Renal pelvis (tissue), 4 donors: ENCODE data around the gene SEC62. TPM values are rescaled to one million over a fixed set of nuclear protein-coding genes. Genes with fewer than 3 reads are reported as not detected.

Experiments
- DNase-seq: peaks from one replicate; pipeline ENCODE4 v3.0.0-alpha.2; 2013
- polyA plus RNA-seq, 3 donors: library from polyadenylated mRNA; unstranded; fragments of 120-200 nt; gene quantifications; one replicate each; pipeline ENCODE4 v1.2.1, GENCODE V29; 2013; ENCODE audit not compliant: insufficient read length in 3 of 3

The SEC62 gene
- polyA plus RNA-seq, 3 donors = 169 to 197 (median 176) TPM

DNA sequence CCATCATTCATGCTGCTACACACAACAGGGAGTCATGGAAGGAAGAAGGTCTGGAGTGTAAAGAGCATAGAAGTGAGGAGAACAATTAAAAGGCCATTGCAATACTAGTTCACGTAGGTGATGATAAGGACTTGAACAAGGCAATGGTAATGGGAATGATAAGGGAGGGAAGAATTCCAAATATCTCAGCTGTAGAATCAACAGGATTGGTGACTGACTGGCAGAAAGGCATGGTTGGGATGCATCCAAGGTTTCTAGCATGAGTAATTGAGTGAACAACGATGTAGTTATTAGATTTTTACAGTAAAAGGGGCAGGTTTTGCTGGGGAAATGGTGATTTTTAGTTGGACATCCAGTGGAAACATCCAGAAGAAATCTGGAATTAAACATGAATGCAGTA lies 2.4 kb upstream of the SEC62 start:
- DNase-seq = no peak

- no peak for DNase-seq
These were observed 812 bp upstream of the SEC62 start for GRCh38 chr3:169965562-169966427.

- DNase-seq = no peak
These were observed 626 bp downstream of the SEC62 start for GRCh38 chr3:169966951-169967915.

- DNase-seq = no peak
These were observed 1.7 kb downstream of the SEC62 start for GRCh38 chr3:169968224-169968885.

DNA sequence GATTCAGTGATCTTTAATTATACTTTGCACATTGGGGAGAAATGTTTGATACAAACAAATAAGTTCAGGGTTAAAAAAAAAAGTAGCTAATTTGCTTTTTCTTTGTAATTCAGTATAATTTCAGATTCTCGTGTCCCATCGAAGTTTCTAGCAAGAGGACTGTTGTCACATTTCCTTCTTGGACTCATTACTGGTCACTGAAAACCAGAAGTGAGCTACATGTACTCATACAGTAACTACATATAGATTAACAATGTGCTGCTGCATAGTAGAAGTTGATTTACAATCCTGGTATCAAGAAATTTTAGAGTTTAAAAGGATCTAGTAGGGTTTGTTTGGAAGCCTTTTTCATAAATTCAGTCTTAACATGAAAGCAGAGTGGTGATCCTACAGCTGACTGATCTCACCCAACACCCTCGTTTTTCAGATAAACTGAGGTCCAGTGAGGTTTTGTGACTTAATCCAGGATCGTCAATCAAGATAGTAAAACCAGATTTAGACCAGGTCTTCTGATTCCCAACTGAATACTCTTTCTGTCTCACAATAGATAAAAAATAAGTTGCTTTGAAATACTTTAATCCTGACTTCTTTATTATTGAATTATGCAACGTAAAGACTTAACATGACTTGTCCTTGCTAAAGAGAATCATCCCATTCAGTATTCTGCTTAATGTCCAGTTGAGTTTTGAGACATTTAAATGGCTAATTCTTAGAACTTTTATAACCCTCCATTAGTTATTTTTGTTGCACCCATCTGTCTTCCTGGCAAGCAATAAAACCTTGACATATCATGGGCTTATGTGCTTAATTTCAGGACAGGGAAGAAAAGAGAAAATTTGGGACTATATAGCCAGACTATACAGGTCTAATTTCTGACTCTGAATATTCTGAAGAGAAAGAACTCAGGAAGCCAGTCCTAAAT lies 2.8 kb downstream of the SEC62 start:
- no peak for DNase-seq

DNA sequence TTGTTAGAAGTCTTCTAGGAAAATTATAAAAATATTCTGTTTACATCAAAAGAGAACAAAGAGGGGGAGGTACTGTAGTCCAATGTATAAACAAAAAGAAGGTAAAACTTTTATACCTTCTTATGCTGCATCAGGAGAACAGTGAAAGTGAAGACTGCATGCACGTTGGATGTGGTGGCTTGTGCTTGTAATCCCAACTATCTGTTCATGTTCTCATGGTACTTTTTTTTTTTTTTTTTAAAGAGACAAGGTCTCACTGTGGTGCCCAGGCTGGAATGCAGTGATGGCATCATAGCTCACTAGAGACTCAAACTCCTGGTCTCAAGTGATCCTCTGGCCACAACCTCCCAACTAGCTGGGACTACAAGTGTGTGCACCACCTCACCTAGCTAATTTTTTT lies 4.2 kb downstream of the SEC62 start:
- no peak for DNase-seq

GRCh38 chr3:169971522-169971921 lies 4.9 kb downstream of the SEC62 start:
- no peak for DNase-seq

DNA sequence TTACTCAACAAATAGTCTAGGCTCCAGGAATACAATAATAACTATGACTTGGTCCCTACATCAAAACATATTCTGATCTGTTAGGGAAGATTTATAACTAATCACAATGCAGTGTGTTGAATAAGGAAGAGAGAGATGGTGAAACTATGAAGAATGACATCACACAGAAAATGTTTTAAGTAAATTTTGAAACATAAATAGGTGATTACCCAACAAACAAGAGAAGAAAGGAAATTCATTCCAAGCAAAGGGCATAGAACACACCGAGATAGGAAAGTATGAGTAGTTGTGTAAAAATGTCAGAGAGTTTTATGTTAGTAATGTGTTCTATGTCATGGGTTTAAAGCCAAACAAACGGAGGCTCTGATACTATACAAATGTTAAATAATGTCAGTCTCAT lies 13.4 kb downstream of the SEC62 start:
- DNase-seq = no peak

- DNase-seq = no peak
These were observed 17.7 kb downstream of the SEC62 start for GRCh38 chr3:169984292-169984691.

GRCh38 chr3:169990431-169990830 lies 23.8 kb downstream of the SEC62 start:
- no peak for DNase-seq

- no peak for DNase-seq
These were observed 25.5 kb downstream of the SEC62 start for GRCh38 chr3:169992156-169992555.

DNA sequence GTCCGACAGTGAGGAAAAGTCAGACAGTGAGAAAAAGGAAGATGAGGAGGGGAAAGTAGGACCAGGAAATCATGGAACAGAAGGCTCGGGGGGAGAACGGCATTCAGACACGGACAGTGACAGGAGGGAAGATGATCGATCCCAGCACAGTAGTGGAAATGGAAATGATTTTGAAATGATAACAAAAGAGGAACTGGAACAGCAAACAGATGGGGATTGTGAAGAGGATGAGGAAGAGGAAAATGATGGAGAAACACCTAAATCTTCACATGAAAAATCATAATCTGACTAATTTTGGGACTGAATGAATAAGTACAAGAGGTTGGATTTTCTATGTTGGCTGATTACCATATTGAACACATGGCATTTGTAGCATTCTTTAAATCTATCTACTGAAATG lies 26.2 kb downstream of the SEC62 start:
- DNase-seq = no peak

DNA sequence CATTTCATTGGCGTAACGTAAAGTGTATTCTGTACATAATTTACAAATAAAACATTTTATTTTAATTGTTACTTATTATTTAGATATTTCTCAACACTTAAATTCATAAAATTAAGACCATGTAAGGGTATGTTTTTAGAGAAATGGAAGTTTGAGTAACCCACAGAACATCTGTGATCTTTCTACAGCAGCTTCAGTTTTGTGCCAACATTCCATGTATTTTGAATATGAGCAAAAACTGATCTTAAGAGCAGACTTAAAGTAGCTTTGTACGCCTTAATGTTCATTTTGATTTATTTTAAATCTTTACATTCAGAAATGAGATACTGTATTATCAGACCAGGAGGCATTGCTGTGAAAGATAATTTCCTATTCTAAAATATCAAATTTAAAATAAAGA lies 27.2 kb downstream of the SEC62 start:
- no peak for DNase-seq

DNA sequence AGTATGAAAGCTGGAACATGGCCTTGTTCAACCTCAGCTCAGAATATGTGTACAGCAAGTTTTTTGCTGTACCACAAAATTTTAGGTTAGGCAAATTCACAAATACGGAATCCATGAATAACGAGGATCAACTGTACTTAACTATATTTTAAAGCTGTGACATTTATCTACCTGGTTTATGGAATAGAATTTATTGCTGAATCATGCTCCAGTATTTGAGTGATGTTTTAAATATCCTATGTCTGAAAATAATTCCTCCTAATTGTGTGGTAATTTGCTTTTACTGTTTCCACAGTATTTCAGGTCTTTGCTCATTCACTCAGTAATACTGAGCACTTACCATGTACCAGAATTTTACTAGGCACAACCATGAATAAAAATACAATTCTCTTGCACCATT lies 29.5 kb downstream of the SEC62 start:
- DNase-seq = no peak

- DNase-seq = no peak
These were observed 32.1 kb downstream of the SEC62 start for GRCh38 chr3:169998668-169999131.

GRCh38 chr3:169999433-169999832 lies 32.8 kb downstream of the SEC62 start:
- no peak for DNase-seq

DNA sequence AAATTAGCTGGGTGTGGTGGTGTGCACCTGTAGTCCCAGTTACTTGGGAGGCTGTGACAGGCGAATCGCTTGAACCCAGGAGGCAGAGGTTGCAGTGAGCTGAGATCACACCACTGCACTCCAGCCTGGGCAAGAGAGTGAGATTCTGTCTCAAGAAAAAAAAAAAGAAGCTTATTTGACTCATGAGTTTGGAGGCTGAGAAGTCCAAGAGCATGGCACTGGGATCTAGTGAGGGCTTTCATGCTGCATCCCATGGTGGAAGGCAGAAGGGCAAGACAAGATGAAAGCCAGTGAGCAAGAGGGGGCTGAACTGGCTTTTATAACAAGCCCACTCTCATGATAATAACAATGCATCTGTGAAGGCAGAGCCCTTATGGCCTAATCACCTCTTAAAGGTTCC lies 33.4 kb downstream of the SEC62 start:
- DNase-seq = no peak

- DNase-seq = no peak
These were observed 35.6 kb downstream of the SEC62 start for GRCh38 chr3:170002231-170002630.

DNA sequence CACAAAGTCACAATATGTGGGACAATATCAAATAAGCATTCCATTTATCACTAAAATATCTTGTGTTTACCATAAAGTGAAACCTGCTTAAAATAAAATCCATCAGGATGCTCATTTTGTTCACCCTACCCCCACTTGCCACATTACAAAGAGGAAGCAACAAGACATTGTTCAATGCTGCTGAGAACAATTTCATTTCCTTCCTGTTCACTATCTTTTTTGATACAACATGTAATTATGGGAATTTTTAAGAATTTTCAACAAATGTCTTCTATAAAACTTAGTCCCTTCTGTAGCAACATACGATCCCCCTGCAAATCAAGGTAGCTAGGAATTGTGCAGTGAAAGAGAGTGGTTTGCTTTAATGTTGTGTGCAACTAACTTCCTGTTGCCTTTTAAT lies 36.3 kb downstream of the SEC62 start:
- no peak for DNase-seq

GRCh38 chr3:170003881-170004356 lies 37.3 kb downstream of the SEC62 start:
- no peak for DNase-seq
